Measurements from ENCODE around the gene LY9.

DNA sequence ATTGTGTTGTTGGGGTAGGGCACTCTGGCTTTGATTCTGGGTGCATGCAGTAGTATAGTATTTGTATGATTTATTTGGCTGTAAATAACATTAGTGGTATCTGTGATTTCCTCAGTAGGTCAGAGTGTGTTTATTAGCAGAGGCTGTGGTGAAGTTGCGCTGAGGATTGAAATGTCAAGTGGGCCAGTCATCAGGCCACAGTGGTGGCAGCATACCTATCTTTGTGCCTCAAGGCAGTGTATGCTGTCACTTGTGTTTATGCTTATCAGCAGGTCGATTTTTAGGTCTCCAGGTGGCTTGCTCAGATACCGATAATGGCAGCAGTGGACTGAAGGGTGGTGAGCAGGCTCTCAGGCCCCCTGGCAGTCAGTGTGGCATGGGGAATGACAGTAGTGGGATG, 11.3 kb downstream of the LY9 start:
- TF ChIP-seq, protein P1, sequence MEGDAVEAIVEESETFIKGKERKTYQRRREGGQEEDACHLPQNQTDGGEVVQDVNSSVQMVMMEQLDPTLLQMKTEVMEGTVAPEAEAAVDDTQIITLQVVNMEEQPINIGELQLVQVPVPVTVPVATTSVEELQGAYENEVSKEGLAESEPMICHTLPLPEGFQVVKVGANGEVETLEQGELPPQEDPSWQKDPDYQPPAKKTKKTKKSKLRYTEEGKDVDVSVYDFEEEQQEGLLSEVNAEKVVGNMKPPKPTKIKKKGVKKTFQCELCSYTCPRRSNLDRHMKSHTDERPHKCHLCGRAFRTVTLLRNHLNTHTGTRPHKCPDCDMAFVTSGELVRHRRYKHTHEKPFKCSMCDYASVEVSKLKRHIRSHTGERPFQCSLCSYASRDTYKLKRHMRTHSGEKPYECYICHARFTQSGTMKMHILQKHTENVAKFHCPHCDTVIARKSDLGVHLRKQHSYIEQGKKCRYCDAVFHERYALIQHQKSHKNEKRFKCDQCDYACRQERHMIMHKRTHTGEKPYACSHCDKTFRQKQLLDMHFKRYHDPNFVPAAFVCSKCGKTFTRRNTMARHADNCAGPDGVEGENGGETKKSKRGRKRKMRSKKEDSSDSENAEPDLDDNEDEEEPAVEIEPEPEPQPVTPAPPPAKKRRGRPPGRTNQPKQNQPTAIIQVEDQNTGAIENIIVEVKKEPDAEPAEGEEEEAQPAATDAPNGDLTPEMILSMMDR (IDR thresholded peaks at IDR 0.05; ENCODE audit: low read depth, low read length), result no peak
- TF ChIP-seq POLR2A (IDR thresholded peaks at IDR 0.05; ENCODE audit: extremely low read depth, insufficient read length), result no peak

Measured in NB4 (cell line).